Right lobe of liver (tissue), 4 donors: Measurements from ENCODE around the gene FBXW10.
"Not testable (repeated sequence)": the region's sequence is repeated elsewhere in the genome, so short reads cannot be mapped to it uniquely, and the experiment has no call there.

ENCODE experiments used
- POLR2A ChIP-seq: fragments of 450-650 bp; IDR thresholded peaks from one replicate; pipeline ENCODE4 v1.6.1; 2017; ENCODE audit warnings: antibody characterized with exemption, mild to moderate bottlenecking
- TF ChIP-seq, protein P1 (sequence below), 4 donors: fragments of 200-600 bp in 3 of 4; fragments of 450-650 bp in 1 of 4; IDR thresholded peaks; one replicate each; pipeline versions ENCODE4 v1.5.1 to v1.8.0; 2016 to 2022; ENCODE audit warnings: antibody characterized with exemption in 4 of 4, mild to moderate bottlenecking in 2 of 4
- donor health status: DM: no; HTN: no; CAD: no.
- donor health status: DM: no; HTN: no; CAD: no.
- donor health status: DM: no; HTN: yes; CAD: no.

DNA sequence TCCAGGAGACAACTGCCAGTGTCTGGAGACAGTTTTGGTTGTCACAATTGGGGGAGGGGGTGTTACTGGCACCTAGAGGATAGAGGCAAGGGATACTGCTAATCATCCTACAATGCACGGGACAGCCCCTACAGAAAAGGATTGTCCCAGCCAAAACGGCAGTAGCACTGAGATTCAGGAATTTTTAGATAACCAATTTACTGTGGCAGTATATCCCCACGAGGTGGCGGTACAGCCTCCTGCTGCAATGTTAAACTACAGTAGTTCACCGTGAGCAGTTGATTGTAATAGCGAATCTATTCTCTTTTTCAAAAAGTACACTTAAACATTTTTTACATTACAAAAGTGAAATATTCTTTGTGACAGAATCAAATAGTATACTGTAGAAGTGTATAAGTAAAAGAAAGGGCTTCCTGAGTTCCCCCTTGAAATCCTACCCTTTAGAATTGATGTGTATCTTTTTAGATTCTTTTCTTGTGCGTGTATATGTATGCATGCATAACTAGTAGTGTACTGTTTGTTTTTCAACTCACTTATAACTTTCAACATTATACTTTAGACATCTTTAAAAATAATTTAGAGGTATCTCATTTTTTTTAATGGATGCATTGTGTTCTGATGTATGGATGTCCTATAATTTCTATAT lies 31.4 kb upstream of the FBXW10 start:
- TF ChIP-seq, protein P1, sequence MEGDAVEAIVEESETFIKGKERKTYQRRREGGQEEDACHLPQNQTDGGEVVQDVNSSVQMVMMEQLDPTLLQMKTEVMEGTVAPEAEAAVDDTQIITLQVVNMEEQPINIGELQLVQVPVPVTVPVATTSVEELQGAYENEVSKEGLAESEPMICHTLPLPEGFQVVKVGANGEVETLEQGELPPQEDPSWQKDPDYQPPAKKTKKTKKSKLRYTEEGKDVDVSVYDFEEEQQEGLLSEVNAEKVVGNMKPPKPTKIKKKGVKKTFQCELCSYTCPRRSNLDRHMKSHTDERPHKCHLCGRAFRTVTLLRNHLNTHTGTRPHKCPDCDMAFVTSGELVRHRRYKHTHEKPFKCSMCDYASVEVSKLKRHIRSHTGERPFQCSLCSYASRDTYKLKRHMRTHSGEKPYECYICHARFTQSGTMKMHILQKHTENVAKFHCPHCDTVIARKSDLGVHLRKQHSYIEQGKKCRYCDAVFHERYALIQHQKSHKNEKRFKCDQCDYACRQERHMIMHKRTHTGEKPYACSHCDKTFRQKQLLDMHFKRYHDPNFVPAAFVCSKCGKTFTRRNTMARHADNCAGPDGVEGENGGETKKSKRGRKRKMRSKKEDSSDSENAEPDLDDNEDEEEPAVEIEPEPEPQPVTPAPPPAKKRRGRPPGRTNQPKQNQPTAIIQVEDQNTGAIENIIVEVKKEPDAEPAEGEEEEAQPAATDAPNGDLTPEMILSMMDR (IDR thresholded peaks at IDR 0.05), result peak; percentile 40 to 65 (median 60)
- not testable (repeated sequence) for TF ChIP-seq POLR2A
